T47D (cell line): ENCODE results near the gene AKT1.

Source experiments
- DNase-seq, 2 experiments: peaks; one replicate each; pipeline versions ENCODE4 v3.0.0 to v3.0.0-alpha.2; 2011 to 2012; ENCODE audit warnings: low read depth in 1 of 2, low spot score in 1 of 2
- JUND ChIP-seq: IDR thresholded peaks from 2 replicates; pipeline ENCODE4 v1.6.1; 2012; ENCODE audit warnings: low read depth
- in situ Hi-C: cut with HindIII; loops from 2 replicates; pipeline ENCODE4 v1.10.0; 2016; ENCODE audit warnings: low sequenced_read_pairs, low pct_unique_long_range_greater_than_20kb

AKT1 gene

GRCh38 chr14:104784846-104785707 is 10.5 kb downstream of the AKT1 start:
- no peak for TF ChIP-seq JUND
- in situ Hi-C loops: no loop called here
- no peak for DNase-seq

DNA sequence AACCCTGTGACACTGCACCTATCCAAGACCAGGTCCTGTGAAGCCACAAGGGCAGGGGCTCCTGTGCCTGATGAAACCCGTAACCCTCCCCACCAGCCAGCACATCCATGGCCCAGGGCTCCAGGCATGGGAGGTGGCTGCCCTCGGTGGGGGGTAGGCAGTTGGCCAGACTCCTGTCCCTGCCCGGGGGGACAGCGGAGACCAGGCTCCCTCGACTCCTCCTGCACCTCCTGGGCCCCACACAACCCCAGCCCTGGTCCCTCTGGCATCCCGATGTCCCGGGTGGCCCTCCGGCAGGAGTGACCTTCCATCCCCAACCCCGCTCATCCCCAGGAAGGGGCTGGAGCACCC is 11.4 kb downstream of the AKT1 start:
- in situ Hi-C loops: no loop called here
- no peak for TF ChIP-seq JUND
- no peak for DNase-seq

- DNase-seq: no peak
- no peak for TF ChIP-seq JUND
- in situ Hi-C loops: no loop called here
Measured at GRCh38 chr14:104783484-104784217, 11.9 kb downstream of the AKT1 start.

- in situ Hi-C loops: no loop called here
- no peak for DNase-seq
- TF ChIP-seq JUND: no peak
Measured at GRCh38 chr14:104782808-104783139, 12.8 kb downstream of the AKT1 start.

GRCh38 chr14:104782086-104782807 is 13.3 kb downstream of the AKT1 start:
- DNase-seq: no peak
- in situ Hi-C loops: no loop called here
- TF ChIP-seq JUND: no peak

DNA sequence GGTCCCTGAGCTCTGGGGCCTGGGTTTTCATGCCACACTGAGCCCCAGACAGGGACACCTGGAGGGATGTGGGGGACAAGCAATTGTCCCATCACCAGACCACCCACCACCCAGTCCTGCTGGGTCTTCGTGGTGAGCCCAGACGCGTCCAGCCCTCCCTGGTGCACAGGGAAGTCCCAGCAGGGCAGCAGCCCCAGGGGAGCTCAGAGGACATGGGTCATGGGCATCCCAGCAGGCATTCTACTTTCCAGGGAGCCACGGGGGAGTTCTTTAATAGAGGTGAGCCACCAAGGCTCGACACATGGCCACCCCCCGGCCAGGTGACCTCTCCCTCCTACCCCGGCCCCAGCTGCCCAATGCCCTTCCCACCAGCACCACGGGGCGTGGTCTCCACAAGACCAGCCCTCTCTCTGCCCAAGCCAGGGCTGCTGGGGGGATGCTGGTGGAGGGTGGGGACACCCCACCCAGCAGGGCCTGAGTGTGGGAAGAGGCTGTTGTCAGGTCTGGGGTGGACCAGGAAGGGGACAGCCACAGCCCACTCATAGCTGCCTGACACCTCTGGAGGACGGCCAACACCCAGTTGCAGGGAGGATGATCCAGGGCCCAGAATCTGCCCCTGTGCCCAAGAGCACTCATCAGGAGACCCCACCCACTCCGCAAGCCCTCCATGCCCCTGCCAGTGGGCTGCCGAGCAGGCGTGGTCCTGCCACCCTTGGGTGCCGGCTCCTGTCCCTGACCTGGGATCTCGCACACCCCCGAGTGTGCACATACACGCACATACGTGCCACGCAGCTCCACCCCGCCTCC is 14.1 kb downstream of the AKT1 start:
- DNase-seq: no peak
- in situ Hi-C loops: no loop called here
- TF ChIP-seq JUND: no peak

- no peak for DNase-seq
- in situ Hi-C loops: no loop called here
- no peak for TF ChIP-seq JUND
Measured at GRCh38 chr14:104780513-104781030, 15.0 kb downstream of the AKT1 start.

GRCh38 chr14:104779776-104780512 is 15.6 kb downstream of the AKT1 start:
- TF ChIP-seq JUND: no peak
- no peak for DNase-seq
- in situ Hi-C loops: no loop called here

- no peak for TF ChIP-seq JUND
- in situ Hi-C loops: no loop called here
- no peak for DNase-seq
Measured at GRCh38 chr14:104778694-104779331, 16.7 kb downstream of the AKT1 start.

GRCh38 chr14:104777808-104778249 is 17.7 kb downstream of the AKT1 start:
- in situ Hi-C loops: no loop called here
- DNase-seq: no peak
- TF ChIP-seq JUND: no peak

DNA sequence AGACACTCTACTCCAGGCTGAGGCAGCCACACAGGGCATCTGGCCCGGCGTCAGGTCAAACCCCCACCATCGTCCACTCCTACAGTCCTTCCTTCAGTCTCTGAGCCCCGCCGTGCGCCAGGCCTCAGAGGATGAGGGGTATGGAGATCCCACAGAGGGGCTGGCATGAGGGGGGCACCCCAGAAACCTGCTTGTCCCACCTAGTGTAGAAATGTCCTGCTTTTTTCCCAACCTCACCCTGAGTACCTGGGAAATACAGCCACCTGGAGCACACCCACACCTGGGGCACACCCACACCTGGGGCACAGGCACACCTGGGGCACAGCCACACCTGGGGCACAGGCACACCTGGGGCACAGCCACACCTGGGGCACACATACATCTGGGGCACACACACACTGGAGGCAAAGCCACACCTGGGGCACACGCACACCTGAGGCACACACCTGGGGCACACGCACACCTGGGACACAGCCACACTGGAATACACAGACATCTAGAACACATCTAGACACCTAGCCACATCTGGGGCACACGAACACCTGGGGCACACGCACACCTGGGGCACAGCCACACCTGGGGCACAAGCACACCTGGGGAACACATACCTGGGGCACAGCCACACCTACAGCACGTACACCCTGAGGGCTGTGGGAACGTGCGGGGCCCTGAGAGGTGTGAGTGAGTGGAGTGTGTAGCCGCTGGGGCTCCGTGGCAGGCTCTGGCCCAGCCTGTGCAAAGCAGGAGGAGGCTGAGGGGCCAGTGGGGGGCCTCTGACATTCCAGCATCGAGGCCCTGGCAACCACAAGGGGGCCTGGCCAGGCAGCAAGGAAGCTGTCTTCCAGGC is 18.4 kb downstream of the AKT1 start:
- no peak for DNase-seq
- no peak for TF ChIP-seq JUND
- in situ Hi-C loops: no loop called here
